B cell (primary cell): ENCODE results near the gene KIRREL3. TPM values are rescaled to one million over a fixed set of nuclear protein-coding genes. Genes with fewer than 3 reads are reported as not detected.

ENCODE experiments used
- ATAC-seq: fragments of 200-7000 bp; cut with Tn5 transposase; one replicate; pipeline ENCODE4 v1.10.0; 2021; ENCODE audit warnings: low read depth, mild to moderate bottlenecking, moderate number of reproducible peaks, moderate library complexity
- CTCF ChIA-PET: fragments of 350-600 bp; sonication (Branson Sonifier 250); formaldehyde crosslinking; loops from one replicate; lab custom pipeline; 2021; ENCODE audit warnings: antibody characterized with exemption, inconsistent platforms; lab: Charles Lee
- POLR2A ChIA-PET: fragments of 350-600 bp; sonication (Branson Sonifier 250); formaldehyde crosslinking; loops from one replicate; lab custom pipeline; 2021; ENCODE audit warnings: antibody characterized with exemption; lab: Charles Lee
- DNase-seq: peaks from one replicate; pipeline ENCODE4 v3.0.0; 2013
- H2AFZ ChIP-seq: 2 replicates; pipeline ENCODE4 v1.6.1; 2012; ENCODE audit warnings: mild to moderate bottlenecking, low read depth, low read length; ENCODE audit not compliant: insufficient read depth, poor library complexity, severe bottlenecking
- H3K27ac ChIP-seq, 2 donors: 1 replicate in 1 of 2; 2 replicates in 1 of 2; pipeline ENCODE4 v1.5.1; 2012 to 2013; ENCODE audit warnings: low read length in 2 of 2, mild to moderate bottlenecking in 2 of 2, moderate library complexity in 1 of 2
- H3K27me3 ChIP-seq, 4 experiments: fragments of 200-600 bp in 1 of 4; sonication (generic) in 1 of 4; replicated peaks in 1 of 4; 1 replicate in 2 of 4; 2 replicates in 2 of 4; pipeline versions ENCODE4 v1.6.1 to v1.7.0; 2013 to 2016; ENCODE audit warnings: low read length in 3 of 4, mild to moderate bottlenecking in 2 of 4, mixed read lengths in 1 of 4, moderate library complexity in 1 of 4; ENCODE audit not compliant: insufficient read depth in 4 of 4, control insufficient read depth in 3 of 4; ENCODE audit errors: control extremely low read depth in 1 of 4
- H3K36me3 ChIP-seq, 2 experiments: replicated peaks in 1 of 2; 1 replicate in 1 of 2; 2 replicates in 1 of 2; pipeline versions ENCODE4 v1.6.1 to v1.7.1; 2013; ENCODE audit warnings: low read length in 1 of 2; ENCODE audit not compliant: insufficient read depth in 2 of 2, control insufficient read depth in 1 of 2; ENCODE audit errors: control extremely low read depth in 1 of 2, extremely low read depth in 1 of 2
- H3K4me1 ChIP-seq, 2 donors: fragments of 200-600 bp in 1 of 2; sonication (generic) in 1 of 2; 1 replicate in 1 of 2; 2 replicates in 1 of 2; pipeline versions ENCODE4 v1.5.1 to v1.6.1; 2013 to 2017; ENCODE audit warnings: low read length in 2 of 2; ENCODE audit not compliant: control insufficient read depth in 2 of 2, insufficient read depth in 2 of 2
- H3K4me2 ChIP-seq: replicated peaks from 2 replicates; pipeline ENCODE3; 2012; ENCODE audit warnings: mild to moderate bottlenecking, low read depth, low read length; ENCODE audit not compliant: poor library complexity, severe bottlenecking
- H3K4me3 ChIP-seq, 5 experiments: fragments of 200-600 bp in 1 of 5; sonication (generic) in 1 of 5; 1 replicate in 3 of 5; 2 replicates in 2 of 5; pipeline versions ENCODE4 v1.5.1 to v1.7.0; 2011 to 2016; ENCODE audit warnings: low read length in 4 of 5, mild to moderate bottlenecking in 4 of 5, low read depth in 2 of 5, control low read depth in 1 of 5, moderate library complexity in 1 of 5; ENCODE audit not compliant: insufficient read depth in 1 of 5; ENCODE audit errors: control extremely low read depth in 1 of 5, extremely low read depth in 1 of 5
- H3K79me2 ChIP-seq: fragments of 200-600 bp; sonication (generic); one replicate; pipeline ENCODE4 v1.6.0; 2016; ENCODE audit warnings: low read length; ENCODE audit not compliant: control insufficient read depth, insufficient read depth
- H3K9ac ChIP-seq: fragments of 200-600 bp; sonication (generic); 2 replicates; pipeline ENCODE4 v1.6.1; 2017; ENCODE audit warnings: mild to moderate bottlenecking, low read length, moderate library complexity
- H3K9me3 ChIP-seq, 3 donors: one replicate each; pipeline versions ENCODE4 v1.6.1 to v1.7.1; 2013; ENCODE audit warnings: low read length in 2 of 3; ENCODE audit not compliant: control insufficient read depth in 2 of 3, insufficient read depth in 1 of 3; ENCODE audit errors: control extremely low read depth in 1 of 3
- H4K20me1 ChIP-seq: 2 replicates; pipeline ENCODE4 v1.6.0; 2012; ENCODE audit warnings: mild to moderate bottlenecking, low read length; ENCODE audit not compliant: insufficient read depth, control insufficient read depth, poor library complexity, severe bottlenecking
- H3K27ac Mint-ChIP-seq: one replicate; pipeline ENCODE4 v1.8.0; 2021; ENCODE audit warnings: mixed read lengths
- H3K27me3 Mint-ChIP-seq: one replicate; pipeline ENCODE4 v1.8.0; 2021; ENCODE audit warnings: mixed read lengths
- H3K4me1 Mint-ChIP-seq: one replicate; pipeline ENCODE4 v1.8.0; 2021; ENCODE audit warnings: mixed read lengths
- H3K4me3 Mint-ChIP-seq: one replicate; pipeline ENCODE4 v1.8.0; 2021; ENCODE audit warnings: mixed read lengths
- H3K9me3 Mint-ChIP-seq: one replicate; pipeline ENCODE4 v1.8.0; 2022; ENCODE audit warnings: mixed read lengths; ENCODE audit not compliant: insufficient read depth
- CTCF ChIP-seq: fragments of 200-600 bp; IDR thresholded peaks from one replicate; pipeline ENCODE4 v1.8.0; 2022; ENCODE audit warnings: antibody characterized with exemption, mild to moderate bottlenecking
- EZH2 ChIP-seq: IDR thresholded peaks from 2 replicates; pipeline ENCODE4 v1.6.1; 2012; ENCODE audit warnings: borderline replicate concordance, low read depth, mild to moderate bottlenecking, moderate library complexity, low read length; ENCODE audit not compliant: insufficient read depth, poor library complexity, severe bottlenecking
- WGBS: methylation state at CpG from one replicate; pipeline ENCODE4 v1.1.5; 2013; ENCODE audit warnings: missing lambda C conversion rate; ENCODE audit not compliant: insufficient coverage; 5-methylcytosine and 5-hydroxymethylcytosine counted together
- intact Hi-C: fragments of 100-400 bp; cut with micrococcal nuclease; formaldehyde crosslinking; loops from one replicate; pipeline ENCODE4 v1.10.0; 2022
- polyA plus RNA-seq: library from polyadenylated mRNA; depleted of rRNA; stranded (reverse); fragments of >200 nt; gene quantifications from 2 replicates; pipeline ENCODE4 v1.2.3, GENCODE V29; 2012
- total RNA-seq, 2 donors: library from RNA; stranded (reverse); fragments of 120-200 nt in 1 of 2; gene quantifications; 1 replicate in 1 of 2; 2 replicates in 1 of 2; pipeline versions ENCODE4 v1.2.3 to v1.2.4, GENCODE V29; 2013 to 2022

Gene KIRREL3
- total and polyA plus RNA-seq, 2 donors (not counting 1 experiment from before 2014, with no cell fraction given): not detected

- no peaks in the 10 kb centered on the region for H3K9me3 Mint-ChIP-seq
- Histone ChIP-seq H3K27me3 (no peaks in the 10 kb centered on the region), H3K4me3 (no peak overlapping the region), H3K9me3 (peaks cover 0 to 9% (median 0%) of the 10 kb centered on the region in 3 donors), H4K20me1 (no peaks in the 10 kb centered on the region), H3K4me1 (no peaks in the 10 kb centered on the region), H2AFZ (no peak overlapping the region), H3K79me2 (no peaks in the 10 kb centered on the region), H3K9ac (no peak overlapping the region), H3K4me2 (no peak overlapping the region), H3K27ac (no peak overlapping the region), H3K36me3 (no peaks in the 10 kb centered on the region)
- peaks cover 3% of the 10 kb centered on the region for H3K27me3 Mint-ChIP-seq
- no peak for ATAC-seq
- CTCF ChIA-PET: no interaction called here
- WGBS: 88% methylated on average over 1 of the region's 1 CpG
- no peaks in the 10 kb centered on the region for H3K4me1 Mint-ChIP-seq
- H3K4me3 Mint-ChIP-seq: no peak overlapping the region
- intact Hi-C loops: no loop called here
- no peak for TF ChIP-seq EZH2
- TF ChIP-seq CTCF: no peak
- H3K27ac Mint-ChIP-seq: no peak overlapping the region
- DNase-seq: no peak
- POLR2A ChIA-PET: no interaction called here
Measured at GRCh38 chr11:126821827-126822226, 178.7 kb downstream of the KIRREL3 start.

- TF ChIP-seq EZH2 (no peak), CTCF (no peak)
Measured at GRCh38 chr11:126819194-126819593, 181.4 kb downstream of the KIRREL3 start.

More at GRCh38 chr11:126819194-126819593, 181.4 kb downstream of the KIRREL3 start:
- Mint-ChIP-seq H3K4me1 (no peaks in the 10 kb centered on the region), H3K4me3 (no peak overlapping the region), H3K27ac (no peak overlapping the region), H3K27me3 (peaks cover 9% of the 10 kb centered on the region), H3K9me3 (peaks cover 4% of the 10 kb centered on the region)
- no peaks in the 10 kb centered on the region for H4K20me1 ChIP-seq
- no peaks in the 10 kb centered on the region for H3K36me3 ChIP-seq
- H3K9me3 ChIP-seq: peaks cover 0 to 9% (median 0%) of the 10 kb centered on the region in 3 donors
- ATAC-seq (no peak), DNase-seq (no peak)
- intact Hi-C loops: no loop called here
- no peak overlapping the region for H3K9ac ChIP-seq
- H3K4me2 ChIP-seq: no peak overlapping the region
- no peaks in the 10 kb centered on the region for H3K4me1 ChIP-seq
- H3K27me3 ChIP-seq: no peaks in the 10 kb centered on the region
- H3K79me2 ChIP-seq: no peaks in the 10 kb centered on the region
- H3K27ac ChIP-seq: no peak overlapping the region
- 75% methylated on average over 5 of the region's 10 CpGs for WGBS
- no peak overlapping the region for H3K4me3 ChIP-seq
- ChIA-PET POLR2A (no interaction called here), CTCF (no interaction called here)
- no peak overlapping the region for H2AFZ ChIP-seq
